CD4-positive, alpha-beta T cell treated with Interleukin-2 at 100 ng/mL for 4 hours (primary cell): Measurements from ENCODE around the gene FBXL19.
"Not testable (repeated sequence)": the region's sequence is repeated elsewhere in the genome, so short reads cannot be mapped to it uniquely, and the experiment has no call there.

Experiments
- DNase-seq: peaks from one replicate; pipeline ENCODE4 v3.0.0-alpha.2; 2020; ENCODE audit warnings: low spot score

The FBXL19 gene

DNA sequence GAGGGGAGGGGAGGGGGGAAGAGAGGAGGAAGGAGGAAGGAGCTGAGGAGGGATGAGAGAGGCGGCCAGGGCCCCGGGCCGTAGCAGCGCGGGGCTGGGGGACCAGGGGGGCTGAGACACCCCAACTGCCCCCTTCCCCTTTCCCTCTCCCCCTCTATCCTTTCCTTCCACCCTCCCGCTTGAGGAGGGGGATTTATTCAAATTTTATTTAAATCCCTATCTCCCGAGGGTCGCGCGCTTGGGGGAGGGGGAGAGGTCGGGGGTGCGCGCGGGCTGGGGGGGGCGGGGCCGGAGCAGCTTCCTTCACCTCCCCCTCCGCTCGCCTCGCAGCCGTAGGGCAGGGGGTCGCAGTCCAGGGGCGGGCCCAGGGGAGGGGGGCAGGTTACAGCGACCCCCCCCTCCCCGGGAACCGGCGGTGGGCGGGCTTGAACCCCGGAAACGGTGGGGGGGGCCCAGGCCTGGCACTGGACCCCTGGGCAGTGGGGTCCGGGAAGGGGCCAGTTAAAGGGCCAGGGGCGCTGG, at the start of gene FBXL19:
Gene FBXL19, plus strand, starts transcription at position 19 of the 522 bp plus-strand sequence. CDS start 2,183 bp downstream, outside the sequence.
- DNase-seq: no peak

- DNase-seq: no peak
Observed at GRCh38 chr16:30874244-30874820, 49.0 kb upstream of the FBXL19 start.

- peak; percentile 93 for DNase-seq
Observed at GRCh38 chr16:30874821-30875717, 48.3 kb upstream of the FBXL19 start.

GRCh38 chr16:30875871-30876801, 47.2 kb upstream of the FBXL19 start:
- peak; percentile 67 for DNase-seq

GRCh38 chr16:30876867-30877266, 46.5 kb upstream of the FBXL19 start:
- DNase-seq: no peak

- DNase-seq: no peak
Observed at GRCh38 chr16:30882429-30883310, 40.7 kb upstream of the FBXL19 start.

DNA sequence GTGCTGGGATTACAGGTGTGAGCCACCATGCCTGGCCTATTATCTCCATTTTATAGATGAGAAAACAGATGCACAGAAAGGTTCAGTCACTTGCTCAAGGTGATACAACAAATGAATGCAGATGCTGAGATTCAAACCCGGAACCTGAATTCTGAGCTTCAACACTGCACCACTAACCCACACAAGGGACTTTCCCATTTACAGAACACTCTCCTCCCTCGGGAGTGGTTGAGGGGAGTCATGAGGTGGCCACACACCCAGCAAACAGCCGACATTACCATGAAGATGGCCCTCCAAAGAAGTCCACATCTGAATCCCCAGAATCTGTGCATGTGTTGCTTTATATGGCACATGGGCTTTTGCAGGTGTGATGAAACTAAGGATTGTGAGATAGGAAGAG, 38.6 kb upstream of the FBXL19 start:
- no peak for DNase-seq

GRCh38 chr16:30885196-30885595, 38.2 kb upstream of the FBXL19 start:
- no peak for DNase-seq

- DNase-seq: no peak
Observed at GRCh38 chr16:30886145-30886544, 37.2 kb upstream of the FBXL19 start.

DNA sequence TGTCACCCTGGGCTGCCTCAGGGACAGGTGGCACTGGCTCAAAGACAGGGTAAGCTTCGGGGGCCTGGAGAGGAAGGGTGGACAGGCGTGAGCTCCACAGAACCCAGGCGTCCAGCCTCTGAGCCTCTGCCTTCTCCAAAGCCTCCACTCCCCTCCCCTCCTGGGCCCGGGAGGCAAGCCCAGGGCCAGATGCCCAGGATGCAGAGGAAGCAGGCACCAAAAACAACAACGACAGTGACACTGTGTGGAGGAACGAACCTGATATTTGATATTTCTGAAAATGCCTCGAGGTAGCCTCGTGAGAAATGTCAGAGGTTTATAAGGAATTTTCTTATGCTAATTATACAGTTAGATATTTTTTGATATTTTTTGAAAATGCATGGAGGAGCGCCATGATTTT, 35.4 kb upstream of the FBXL19 start:
- DNase-seq: no peak

- DNase-seq: no peak
Observed at GRCh38 chr16:30888856-30889499, 34.4 kb upstream of the FBXL19 start.

DNA sequence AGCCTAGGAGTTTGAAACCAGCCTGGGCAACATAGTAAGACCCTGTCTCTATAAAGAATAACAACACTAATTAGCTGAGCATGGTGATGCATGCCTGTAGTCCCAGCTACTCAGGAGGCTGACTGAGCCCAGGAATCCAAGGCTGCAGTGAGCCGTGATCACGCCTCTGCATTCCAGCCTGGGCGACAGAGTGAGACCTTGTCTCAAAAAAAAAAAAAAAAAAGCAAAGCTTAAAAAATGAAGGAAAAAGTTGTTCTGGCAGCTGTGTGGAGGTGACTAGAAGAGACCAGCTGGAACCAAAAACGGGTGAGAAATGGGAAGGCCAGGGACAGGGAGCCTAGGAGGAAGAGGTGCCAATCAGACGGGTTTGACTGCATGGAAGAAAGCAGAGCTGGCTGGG, 33.7 kb upstream of the FBXL19 start:
- DNase-seq: no peak

- not testable (repeated sequence) for DNase-seq
Observed at GRCh38 chr16:30891043-30891823, 32.1 kb upstream of the FBXL19 start.

- DNase-seq: no peak
Observed at GRCh38 chr16:30892670-30893416, 30.5 kb upstream of the FBXL19 start.

DNA sequence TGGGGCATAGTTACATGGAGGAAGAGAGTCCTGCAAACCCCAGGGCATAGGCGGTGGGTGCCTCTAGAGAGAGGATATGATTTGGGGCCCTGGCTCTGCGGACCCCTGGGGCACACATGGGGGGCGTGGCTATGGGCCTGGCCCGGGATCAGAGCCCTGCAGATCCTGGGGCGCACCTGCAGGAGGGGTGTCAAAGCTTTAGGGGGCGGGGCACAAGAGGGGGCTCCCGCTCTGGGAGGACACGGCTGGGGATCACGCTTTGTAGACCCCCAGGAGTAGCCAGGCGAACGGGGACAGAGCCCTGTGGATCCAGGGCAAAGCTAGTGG, 30.0 kb upstream of the FBXL19 start:
- DNase-seq: no peak

DNA sequence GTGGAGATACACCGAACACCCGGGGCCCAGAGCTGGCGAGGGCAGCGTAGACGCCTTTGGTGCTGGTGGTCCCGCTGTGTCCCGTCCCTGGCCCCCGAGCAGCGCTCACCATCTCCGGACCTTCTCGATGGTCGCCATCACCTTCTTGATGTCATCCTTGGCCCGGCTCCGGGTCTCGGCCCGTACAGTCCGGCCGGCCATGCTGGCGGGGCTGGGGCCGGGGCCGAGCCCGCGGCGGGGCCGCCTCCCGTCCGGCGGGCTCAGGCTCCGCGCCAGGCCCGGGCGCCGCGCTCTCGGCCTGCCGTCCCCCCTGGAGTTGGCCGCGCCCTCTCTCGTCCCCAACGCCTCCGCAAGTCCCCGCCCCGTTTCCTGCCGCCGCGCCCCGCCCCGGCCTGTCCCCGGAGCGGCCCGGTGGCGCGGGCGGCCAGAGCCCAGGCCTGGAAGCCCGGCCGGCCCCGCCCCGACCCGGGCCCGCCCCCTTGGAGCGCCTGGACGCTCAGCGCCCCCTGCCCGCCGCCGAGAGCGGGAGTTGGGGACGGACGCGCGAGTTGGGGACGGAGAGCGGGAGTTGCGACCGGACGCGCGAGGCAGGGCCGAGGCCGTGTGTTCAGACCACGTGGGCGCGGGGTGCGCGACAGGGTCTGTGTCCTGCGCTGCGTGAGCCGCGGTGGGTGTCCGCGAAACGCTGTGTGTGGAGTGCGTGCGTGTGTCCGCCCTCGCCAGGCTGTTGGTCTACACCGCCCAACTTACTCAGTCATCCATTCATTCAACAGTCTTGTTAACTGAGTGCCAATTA, 29.4 kb upstream of the FBXL19 start, which contains the start of gene BCL7C:
Gene BCL7C, minus strand, starts transcription at position 334 of the 796 bp plus-strand sequence. Its CDS starts 133 bp downstream, at position 201.
- DNase-seq: peak; percentile 82

- no peak for DNase-seq
Observed at GRCh38 chr16:30894540-30895368, 28.6 kb upstream of the FBXL19 start.
